Peyer's patch (tissue), 4 donors: ENCODE results near the gene DDR2.

Source experiments
- POLR2A ChIP-seq, 2 donors: fragments of 450-650 bp; IDR thresholded peaks; one replicate each; pipeline ENCODE4 v1.5.1; 2017; ENCODE audit warnings: antibody characterized with exemption in 2 of 2, mild to moderate bottlenecking in 2 of 2, moderate library complexity in 2 of 2
- TF ChIP-seq, protein P1 (sequence below), 6 experiments: fragments of 450-650 bp in 4 of 6; fragments of 200-600 bp in 2 of 6; sonication (generic) in 1 of 6; IDR thresholded peaks; one replicate each; pipeline ENCODE4 v1.5.1; 2017 to 2019; ENCODE audit warnings: antibody characterized with exemption in 6 of 6, mild to moderate bottlenecking in 3 of 6, moderate library complexity in 1 of 6

DNA sequence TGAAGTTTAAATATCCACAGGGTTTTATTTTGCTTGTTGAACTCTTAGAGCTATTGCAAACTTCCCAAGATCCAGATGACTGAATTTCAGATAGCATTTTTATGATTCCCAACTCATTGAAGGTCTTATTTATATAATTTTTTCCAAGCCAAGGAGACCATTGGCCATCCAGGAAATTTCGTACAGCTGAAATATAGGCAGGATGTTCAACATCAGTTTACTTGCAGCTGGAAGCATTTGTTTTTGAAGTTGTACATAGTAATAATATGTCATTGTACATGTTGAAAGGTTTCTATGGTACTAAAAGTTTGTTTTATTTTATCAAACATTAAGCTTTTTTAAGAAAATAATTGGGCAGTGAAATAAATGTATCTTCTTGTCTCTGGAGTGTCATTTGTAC is 32.8 kb upstream of the DDR2 start:
- TF ChIP-seq, protein P1, sequence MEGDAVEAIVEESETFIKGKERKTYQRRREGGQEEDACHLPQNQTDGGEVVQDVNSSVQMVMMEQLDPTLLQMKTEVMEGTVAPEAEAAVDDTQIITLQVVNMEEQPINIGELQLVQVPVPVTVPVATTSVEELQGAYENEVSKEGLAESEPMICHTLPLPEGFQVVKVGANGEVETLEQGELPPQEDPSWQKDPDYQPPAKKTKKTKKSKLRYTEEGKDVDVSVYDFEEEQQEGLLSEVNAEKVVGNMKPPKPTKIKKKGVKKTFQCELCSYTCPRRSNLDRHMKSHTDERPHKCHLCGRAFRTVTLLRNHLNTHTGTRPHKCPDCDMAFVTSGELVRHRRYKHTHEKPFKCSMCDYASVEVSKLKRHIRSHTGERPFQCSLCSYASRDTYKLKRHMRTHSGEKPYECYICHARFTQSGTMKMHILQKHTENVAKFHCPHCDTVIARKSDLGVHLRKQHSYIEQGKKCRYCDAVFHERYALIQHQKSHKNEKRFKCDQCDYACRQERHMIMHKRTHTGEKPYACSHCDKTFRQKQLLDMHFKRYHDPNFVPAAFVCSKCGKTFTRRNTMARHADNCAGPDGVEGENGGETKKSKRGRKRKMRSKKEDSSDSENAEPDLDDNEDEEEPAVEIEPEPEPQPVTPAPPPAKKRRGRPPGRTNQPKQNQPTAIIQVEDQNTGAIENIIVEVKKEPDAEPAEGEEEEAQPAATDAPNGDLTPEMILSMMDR (IDR thresholded peaks at IDR 0.05), result no peak
- no peak for TF ChIP-seq POLR2A (IDR thresholded peaks at IDR 0.05)
